GM19324 (cell line): Measurements from ENCODE around the gene POLR2M.

ENCODE experiments used
- ATAC-seq: cut with Tn5 transposase; IDR thresholded peaks from one replicate; pipeline ENCODE4 v1.9.1; 2021; ENCODE audit warnings: mild to moderate bottlenecking, moderate library complexity; ENCODE audit not compliant: unreplicated experiment, low FRiP score

Gene POLR2M

GRCh38 chr15:57735431-57735830 lies 28.9 kb downstream of the POLR2M start:
- no peak for ATAC-seq

GRCh38 chr15:57735891-57736290 lies 29.4 kb downstream of the POLR2M start:
- no peak for ATAC-seq

- no peak for ATAC-seq
Measured at GRCh38 chr15:57736591-57736990, 30.1 kb downstream of the POLR2M start.

GRCh38 chr15:57738734-57739237 lies 32.3 kb downstream of the POLR2M start:
- ATAC-seq, result no peak

GRCh38 chr15:57740048-57740447 lies 33.5 kb downstream of the POLR2M start:
- ATAC-seq, result no peak

GRCh38 chr15:57741089-57741488 lies 34.6 kb downstream of the POLR2M start:
- ATAC-seq, result no peak

- ATAC-seq, result no peak
Measured at GRCh38 chr15:57743424-57743823, 36.9 kb downstream of the POLR2M start.

- no peak for ATAC-seq
Measured at GRCh38 chr15:57746786-57747185, 40.3 kb downstream of the POLR2M start.

- ATAC-seq, result no peak
Measured at GRCh38 chr15:57747206-57747896, 40.8 kb downstream of the POLR2M start.

GRCh38 chr15:57751177-57751800 lies 44.8 kb downstream of the POLR2M start:
- ATAC-seq, result no peak

GRCh38 chr15:57752436-57752835 lies 45.9 kb downstream of the POLR2M start:
- ATAC-seq, result no peak

GRCh38 chr15:57752840-57753239 lies 46.3 kb downstream of the POLR2M start:
- no peak for ATAC-seq

- ATAC-seq, result no peak
Measured at GRCh38 chr15:57756466-57756865, 50.0 kb downstream of the POLR2M start.

GRCh38 chr15:57758560-57758959 lies 52.0 kb downstream of the POLR2M start:
- ATAC-seq, result no peak

GRCh38 chr15:57761562-57761961 lies 55.0 kb downstream of the POLR2M start:
- ATAC-seq, result no peak

GRCh38 chr15:57762302-57762701 lies 55.8 kb downstream of the POLR2M start:
- ATAC-seq, result no peak

GRCh38 chr15:57763176-57763964 lies 56.9 kb downstream of the POLR2M start:
- ATAC-seq, result no peak
